ENCODE measurements around the gene NKAIN4.
A peak's percentile ranks its signal among the peaks of the same experiment; 100 is the strongest.
"Not testable (repeated sequence)": the region's sequence is repeated elsewhere in the genome, so short reads cannot be mapped to it uniquely, and the experiment has no call there.

The NKAIN4 gene

GRCh38 chr20:63224412-63225081 lies 29.7 kb downstream of the NKAIN4 start:
- TF ChIP-seq CTCF (conservative IDR thresholded peaks at IDR 0.05) = peak; percentile 71
- H3K27ac ChIP-seq = peak overlapping the region; percentile 71

GRCh38 chr20:63223826-63224207 lies 30.4 kb downstream of the NKAIN4 start:
- no peak for TF ChIP-seq CTCF (conservative IDR thresholded peaks at IDR 0.05)
- peak overlapping the region; percentile 71; the same call in 1 of the 2 replicates for H3K27ac ChIP-seq

- peak; percentile 92 for TF ChIP-seq CTCF (conservative IDR thresholded peaks at IDR 0.05)
- H3K27ac ChIP-seq = no peak overlapping the region
These were observed 31.0 kb downstream of the NKAIN4 start for GRCh38 chr20:63223121-63223825.

- no peak overlapping the region for H3K27ac ChIP-seq
- no peak for TF ChIP-seq CTCF (conservative IDR thresholded peaks at IDR 0.05)
These were observed 31.7 kb downstream of the NKAIN4 start for GRCh38 chr20:63222541-63222940.

- H3K27ac ChIP-seq = not testable (repeated sequence)
These were observed 32.7 kb downstream of the NKAIN4 start for GRCh38 chr20:63221400-63222053.

GRCh38 chr20:63220696-63221399 lies 33.4 kb downstream of the NKAIN4 start:
- H3K27ac ChIP-seq = no peak overlapping the region
- TF ChIP-seq CTCF (conservative IDR thresholded peaks at IDR 0.05) = no peak

- no peak overlapping the region for H3K27ac ChIP-seq
- TF ChIP-seq CTCF (conservative IDR thresholded peaks at IDR 0.05) = no peak
These were observed 34.3 kb downstream of the NKAIN4 start for GRCh38 chr20:63219866-63220521.

Data from VCaP (cell line).